Measurements from ENCODE around the gene RMDN2.
A peak's percentile ranks its signal among the peaks of the same experiment; 100 is the strongest.

Gene RMDN2

GRCh38 chr2:37982147-37982582 is 57.1 kb downstream of the RMDN2 start:
- Histone ChIP-seq H3K27ac (no peak overlapping the region), H3K4me1 (peaks cover 0 to 4% (median 0%) of the 10 kb centered on the region in 4 donors), H3K4me3 (no peak overlapping the region), H3K9me3 (no peaks in the 10 kb centered on the region), H3K36me3 (no peaks in the 10 kb centered on the region), H3K27me3 (no peaks in the 10 kb centered on the region)
- TF ChIP-seq CTCF (IDR thresholded peaks at IDR 0.05) = peak; percentile 74 to 88
- intact Hi-C loops (cut with DNase I; ENCODE audit: low total_unique reads) = loop anchor here (5.0 kb wide), 1 partner anchor 295 kb away; no protein-coding TSS in a partner anchor
- DNase-seq = peak; percentile 64 to 76

- Histone ChIP-seq H3K9me3 (no peaks in the 10 kb centered on the region), H3K27me3 (no peaks in the 10 kb centered on the region), H3K4me1 (peaks cover 0 to 4% (median 0%) of the 10 kb centered on the region in 4 donors), H3K27ac (no peak overlapping the region), H3K4me3 (no peak overlapping the region), H3K36me3 (no peaks in the 10 kb centered on the region)
- no peak for TF ChIP-seq CTCF (IDR thresholded peaks at IDR 0.05)
- intact Hi-C loops (cut with DNase I; ENCODE audit: low total_unique reads) = loop anchor here (5.0 kb wide), 1 partner anchor 294 kb away; no protein-coding TSS in a partner anchor
- no peak for DNase-seq
Measured at GRCh38 chr2:37982847-37983246, 57.8 kb downstream of the RMDN2 start.

- no peak for DNase-seq
- Histone ChIP-seq H3K4me1 (peaks cover 0 to 4% (median 0%) of the 10 kb centered on the region in 4 donors), H3K27me3 (no peaks in the 10 kb centered on the region), H3K36me3 (no peaks in the 10 kb centered on the region), H3K9me3 (no peaks in the 10 kb centered on the region), H3K4me3 (no peak overlapping the region), H3K27ac (no peak overlapping the region)
- intact Hi-C loops (cut with DNase I; ENCODE audit: low total_unique reads) = loop anchor here (5.0 kb wide), 1 partner anchor 294 kb away; no protein-coding TSS in a partner anchor
- TF ChIP-seq CTCF (IDR thresholded peaks at IDR 0.05) = no peak
Measured at GRCh38 chr2:37983719-37984118, 58.6 kb downstream of the RMDN2 start.

GRCh38 chr2:37984176-37984575 is 59.1 kb downstream of the RMDN2 start:
- H3K27me3 ChIP-seq = no peaks in the 10 kb centered on the region
- intact Hi-C loops (cut with DNase I; ENCODE audit: low total_unique reads) = loop anchor here (5.0 kb wide), 1 partner anchor 293 kb away; no protein-coding TSS in a partner anchor
- TF ChIP-seq CTCF (IDR thresholded peaks at IDR 0.05) = no peak
- H3K4me3 ChIP-seq = no peak overlapping the region
- DNase-seq = no peak
- H3K36me3 ChIP-seq = no peaks in the 10 kb centered on the region
- no peak overlapping the region for H3K27ac ChIP-seq
- no peaks in the 10 kb centered on the region for H3K9me3 ChIP-seq
- H3K4me1 ChIP-seq = peaks cover 0 to 4% (median 0%) of the 10 kb centered on the region in 4 donors

GRCh38 chr2:37984589-37984988 is 59.5 kb downstream of the RMDN2 start:
- H3K4me1 ChIP-seq = peaks cover 0 to 4% (median 0%) of the 10 kb centered on the region in 4 donors
- H3K27me3 ChIP-seq = no peaks in the 10 kb centered on the region
- no peaks in the 10 kb centered on the region for H3K36me3 ChIP-seq
- H3K9me3 ChIP-seq = no peaks in the 10 kb centered on the region
- TF ChIP-seq CTCF (IDR thresholded peaks at IDR 0.05) = peak in 1 of 2 experiments; percentile 15
- no peak for DNase-seq
- intact Hi-C loops (cut with DNase I; ENCODE audit: low total_unique reads) = loop anchor here (5.0 kb wide), 1 partner anchor 293 kb away; no protein-coding TSS in a partner anchor
- no peak overlapping the region for H3K27ac ChIP-seq
- no peak overlapping the region for H3K4me3 ChIP-seq
